Endothelial cell of umbilical vein (primary cell): Measurements from ENCODE around the gene ZNF425. TPM values are rescaled to one million over a fixed set of nuclear protein-coding genes. Genes with fewer than 3 reads are reported as not detected.

ENCODE experiments used
- BruUV-seq: library from RNA; stranded (reverse); fragments of 400-500 nt; replicated peaks from 2 replicates; lab custom pipeline; 2021; lab: Mats Ljungman, UMichigan
- CTCF ChIA-PET: fragments of 300-600, 350-600 bp; sonication (Branson Sonifier 250); formaldehyde crosslinking; loops from one replicate; lab custom pipeline; 2021; ENCODE audit warnings: antibody characterized with exemption, inconsistent platforms; lab: Charles Lee
- POLR2A ChIA-PET: fragments of 300-600, 350-600 bp; sonication (Branson Sonifier 250); formaldehyde crosslinking; loops from one replicate; lab custom pipeline; 2021; ENCODE audit warnings: antibody characterized with exemption, inconsistent platforms; lab: Charles Lee
- DNase-seq: peaks from one replicate; pipeline ENCODE4 v3.0.0-alpha.2; 2011; ENCODE audit warnings: low read depth, low spot score
- FAIRE-seq: peaks from 2 replicates; lab custom pipeline; 2011; peaks lifted over from hg19 to GRCh38; lab: Jason Lieb, UNC
- H2AFZ ChIP-seq: 2 replicates; pipeline ENCODE4 v1.6.0; 2012; ENCODE audit warnings: low read depth, low read length, control low read depth, inconsistent platforms
- H3K27ac ChIP-seq: 2 replicates; pipeline ENCODE4 v1.5.1; 2011; ENCODE audit warnings: low read depth, mild to moderate bottlenecking, control low read depth, low read length, moderate library complexity; ENCODE audit not compliant: insufficient read depth
- H3K27me3 ChIP-seq, 2 experiments: 2 replicates each; pipeline versions ENCODE4 v1.6.0 to v1.6.1; 2011; ENCODE audit warnings: low read length in 2 of 2, mixed read lengths in 1 of 2; ENCODE audit not compliant: control insufficient read depth in 2 of 2, insufficient read depth in 2 of 2
- H3K36me3 ChIP-seq, 2 experiments: 2 replicates in 1 of 2; 3 replicates in 1 of 2; pipeline ENCODE4 v1.5.1; 2011; ENCODE audit warnings: low read length in 2 of 2, mild to moderate bottlenecking in 1 of 2, moderate library complexity in 1 of 2; ENCODE audit not compliant: control insufficient read depth in 2 of 2, insufficient read depth in 2 of 2; ENCODE audit errors: extremely low read depth in 1 of 2
- H3K4me1 ChIP-seq: 3 replicates; pipeline ENCODE4 v1.5.1; 2011; ENCODE audit warnings: mild to moderate bottlenecking, low read length; ENCODE audit not compliant: control insufficient read depth, insufficient read depth; ENCODE audit errors: extremely low read depth
- H3K4me2 ChIP-seq: 2 replicates; pipeline ENCODE4 v1.6.1; 2011; ENCODE audit warnings: low read length, control low read depth, mixed read lengths; ENCODE audit not compliant: insufficient read depth
- H3K4me3 ChIP-seq, 3 experiments: fragments of 200-600 bp in 1 of 3; sonication (generic), shearing (Covaris generic) in 1 of 3; replicated peaks in 1 of 3; 2 replicates each; pipeline ENCODE4 v1.5.1; 2011 to 2016; ENCODE audit warnings: control low read depth in 3 of 3, low read length in 3 of 3, mild to moderate bottlenecking in 2 of 3, inconsistent platforms in 1 of 3, low read depth in 1 of 3, moderate library complexity in 1 of 3; ENCODE audit not compliant: insufficient read depth in 1 of 3
- H3K79me2 ChIP-seq: 2 replicates; pipeline ENCODE4 v1.6.0; 2012; ENCODE audit warnings: low read length, inconsistent platforms; ENCODE audit not compliant: control insufficient read depth, insufficient read depth
- H3K9ac ChIP-seq: replicated peaks from 2 replicates; pipeline ENCODE3; 2011; ENCODE audit warnings: low read length, control low read depth; ENCODE audit not compliant: insufficient read depth; ENCODE audit errors: extremely low read depth
- H3K9me1 ChIP-seq: replicated peaks from 3 replicates; pipeline ENCODE4 v1.6.0; 2011; ENCODE audit warnings: mild to moderate bottlenecking, low read length; ENCODE audit not compliant: control insufficient read depth, insufficient read depth; ENCODE audit errors: extremely low read depth
- H3K9me3 ChIP-seq: replicated peaks from 2 replicates; pipeline ENCODE4 v1.5.1; 2012; ENCODE audit warnings: low read length, inconsistent platforms; ENCODE audit not compliant: control insufficient read depth, insufficient read depth
- H4K20me1 ChIP-seq: replicated peaks from 2 replicates; pipeline ENCODE3; 2011; ENCODE audit warnings: mild to moderate bottlenecking, low read length; ENCODE audit not compliant: control insufficient read depth, insufficient read depth; ENCODE audit errors: extremely low read depth
- CTCF ChIP-seq, 2 donors: IDR thresholded peaks; 1 replicate in 1 of 2; 2 replicates in 1 of 2; pipeline ENCODE4 v1.5.1; 2011; ENCODE audit warnings: low read length in 2 of 2, mild to moderate bottlenecking in 2 of 2, moderate library complexity in 2 of 2, control low read depth in 1 of 2, inconsistent platforms in 1 of 2, low read depth in 1 of 2; ENCODE audit not compliant: insufficient read depth in 1 of 2; ENCODE audit errors: extremely low read depth in 1 of 2
- EZH2 ChIP-seq: IDR thresholded peaks from 2 replicates; pipeline ENCODE4 v1.6.1; 2012; ENCODE audit warnings: borderline replicate concordance, low read depth, mild to moderate bottlenecking, moderate library complexity, low read length, inconsistent platforms; ENCODE audit not compliant: severe bottlenecking
- FOS ChIP-seq: IDR thresholded peaks from 2 replicates; pipeline ENCODE4 v1.6.1; 2011; ENCODE audit warnings: mild to moderate bottlenecking, low read length, moderate library complexity, borderline replicate concordance; ENCODE audit not compliant: insufficient read depth
- GATA2 ChIP-seq: IDR thresholded peaks from 2 replicates; pipeline ENCODE4 v1.7.0; 2011; ENCODE audit warnings: low read depth, mild to moderate bottlenecking, moderate library complexity, mixed read lengths, low read length; ENCODE audit not compliant: insufficient read length, insufficient read depth
- JUN ChIP-seq: IDR thresholded peaks from 2 replicates; pipeline ENCODE4 v1.6.1; 2011; ENCODE audit warnings: borderline replicate concordance, low read depth; ENCODE audit not compliant: insufficient read length, insufficient read depth
- MAX ChIP-seq: IDR thresholded peaks from 2 replicates; pipeline ENCODE4 v1.6.1; 2011; ENCODE audit not compliant: insufficient read depth, insufficient read length
- MYC ChIP-seq: IDR thresholded peaks from one replicate; pipeline ENCODE4 v1.6.1; 2011; ENCODE audit warnings: mild to moderate bottlenecking, low read depth, low read length
- POLR2A ChIP-seq: IDR thresholded peaks from 2 replicates; pipeline ENCODE4 v1.6.1; 2012; ENCODE audit warnings: low read depth, mild to moderate bottlenecking, control low read depth, low read length
- POLR2AphosphoS5 ChIP-seq: IDR thresholded peaks from 2 replicates; pipeline ENCODE4 v1.6.1; 2012; ENCODE audit warnings: low read depth, mild to moderate bottlenecking, control low read depth, low read length, moderate library complexity; ENCODE audit not compliant: insufficient read depth
- dilution Hi-C: fragments of 300-500 bp; cut with MboI; formaldehyde crosslinking; loops from one replicate; pipeline ENCODE4 v1.15.0; 2019; ENCODE audit warnings: low sequenced_read_pairs; ENCODE audit not compliant: extremely low pct_ligation_motif_present
- intact Hi-C: fragments of 100-400 bp; cut with micrococcal nuclease; formaldehyde crosslinking; loops from one replicate; pipeline ENCODE4 v1.10.0; 2022
- polyA plus RNA-seq, 4 experiments: library from polyadenylated mRNA; depleted of rRNA in 3 of 4; stranded (reverse) in 3 of 4; unstranded in 1 of 4; fragments of >200 nt; gene quantifications; 2 replicates each; pipeline versions ENCODE4 v1.2.1 to v1.2.3, GENCODE V29; 2011 to 2012; ENCODE audit warnings: missing spikeins in 1 of 4
- total RNA-seq: library from RNA; stranded (reverse); gene quantifications from 2 replicates; pipeline ENCODE4 v1.2.3, GENCODE V29; 2021

ZNF425 gene
- total and polyA plus RNA-seq, 2 donors (not counting 3 experiments of a cell fraction or from before 2014, with no cell fraction given): 0.68 to 0.93 TPM

- peaks cover 9 to 21% of the 10 kb centered on the region in 2 experiments for H3K36me3 ChIP-seq
- no peak overlapping the region for H2AFZ ChIP-seq
- FAIRE-seq: no peak
- H3K27me3 ChIP-seq: no peaks in the 10 kb centered on the region
- H3K9me3 ChIP-seq: no peaks in the 10 kb centered on the region
- no peaks in the 10 kb centered on the region for H3K4me1 ChIP-seq
- no peaks in the 10 kb centered on the region for H3K9me1 ChIP-seq
- dilution Hi-C loops: no loop called here
- ChIA-PET POLR2A (no interaction called here), CTCF (interaction anchor here (1.8 kb wide), 1 partner anchor 9 kb away, joined by 7 read pairs; no protein-coding TSS in a partner anchor)
- H3K4me3 ChIP-seq: no peak overlapping the region
- no peak overlapping the region for H3K27ac ChIP-seq
- no peak for DNase-seq
- no peak overlapping the region for H3K4me2 ChIP-seq
- H3K79me2 ChIP-seq: no peaks in the 10 kb centered on the region
- H3K9ac ChIP-seq: no peak overlapping the region
- H4K20me1 ChIP-seq: no peaks in the 10 kb centered on the region
- TF ChIP-seq POLR2A (no peak), POLR2AphosphoS5 (no peak), GATA2 (no peak)
- intact Hi-C loops: no loop called here
- no TSS peak for BruUV-seq
Measured at GRCh38 chr7:149075286-149075685, 50.8 kb downstream of the ZNF425 start.

DNA sequence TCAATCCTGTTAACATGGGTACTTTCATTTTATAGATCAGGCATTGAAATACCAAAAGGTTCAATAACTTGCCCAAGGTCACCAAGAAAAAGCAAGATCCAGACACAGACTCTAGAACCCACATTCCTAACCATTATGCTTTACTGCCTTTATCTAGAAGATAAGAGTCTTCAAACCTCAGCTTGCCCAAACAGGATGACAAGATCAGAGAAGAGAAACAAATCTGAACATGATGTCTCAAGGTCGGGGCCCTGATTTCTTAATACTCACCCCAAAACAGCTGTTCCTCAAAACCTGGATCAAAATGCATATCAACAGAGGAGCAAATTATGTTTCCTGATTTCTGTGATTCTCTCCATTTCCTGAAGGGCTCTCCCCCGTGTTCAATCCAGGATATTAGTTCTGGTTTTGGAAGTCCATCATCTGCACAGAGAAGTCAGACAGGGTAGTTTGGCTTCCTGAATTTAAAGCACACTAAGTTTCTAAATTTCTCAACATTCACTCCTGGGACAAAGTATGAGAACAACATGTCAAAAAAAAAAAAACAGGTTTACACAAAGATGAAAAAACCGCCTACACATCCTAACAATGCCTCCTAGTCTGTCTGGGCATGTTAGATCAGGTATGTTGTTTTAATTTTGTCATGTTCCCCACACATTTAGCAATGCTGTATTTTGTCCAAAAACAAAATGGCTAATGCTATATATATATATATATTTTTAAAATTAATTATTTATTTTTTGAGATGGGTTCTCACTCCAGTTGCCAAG, 51.8 kb downstream of the ZNF425 start:
- H3K4me1 ChIP-seq: no peaks in the 10 kb centered on the region
- H3K27ac ChIP-seq: no peak overlapping the region
- no TSS peak for BruUV-seq
- POLR2A ChIA-PET: no interaction called here
- H4K20me1 ChIP-seq: no peaks in the 10 kb centered on the region
- H2AFZ ChIP-seq: no peak overlapping the region
- intact Hi-C loops (no loop called here), dilution Hi-C loops (no loop called here)
- H3K27me3 ChIP-seq: no peaks in the 10 kb centered on the region
- no peak for TF ChIP-seq CTCF (IDR thresholded peaks at IDR 0.05; ENCODE audit: extremely low read depth in 1 of 2, insufficient read depth in 1 of 2, low read depth in 1 of 2, low read length in 2 of 2)
- no peak for TF ChIP-seq FOS
- TF ChIP-seq POLR2A: no peak
- no peak for TF ChIP-seq GATA2
- no peak for TF ChIP-seq MAX
- no peak for TF ChIP-seq POLR2AphosphoS5
- no peak for TF ChIP-seq MYC
- no peak for TF ChIP-seq JUN
- no peak for TF ChIP-seq EZH2
- DNase-seq (no peak), FAIRE-seq (no peak)
- no peaks in the 10 kb centered on the region for H3K79me2 ChIP-seq
- peaks cover 9 to 21% of the 10 kb centered on the region in 2 experiments for H3K36me3 ChIP-seq
- no peaks in the 10 kb centered on the region for H3K9me1 ChIP-seq
- no peak overlapping the region for H3K4me3 ChIP-seq
- H3K4me2 ChIP-seq: no peak overlapping the region
- H3K9me3 ChIP-seq: no peaks in the 10 kb centered on the region
- no peak overlapping the region for H3K9ac ChIP-seq
- CTCF ChIA-PET: interaction anchor here (1.1 to 1.8 kb wide), 2 partner anchors 8 to 13 kb away, joined by 3 to 7 read pairs; no protein-coding TSS in a partner anchor
